ENCODE results near the gene GAK.

DNA sequence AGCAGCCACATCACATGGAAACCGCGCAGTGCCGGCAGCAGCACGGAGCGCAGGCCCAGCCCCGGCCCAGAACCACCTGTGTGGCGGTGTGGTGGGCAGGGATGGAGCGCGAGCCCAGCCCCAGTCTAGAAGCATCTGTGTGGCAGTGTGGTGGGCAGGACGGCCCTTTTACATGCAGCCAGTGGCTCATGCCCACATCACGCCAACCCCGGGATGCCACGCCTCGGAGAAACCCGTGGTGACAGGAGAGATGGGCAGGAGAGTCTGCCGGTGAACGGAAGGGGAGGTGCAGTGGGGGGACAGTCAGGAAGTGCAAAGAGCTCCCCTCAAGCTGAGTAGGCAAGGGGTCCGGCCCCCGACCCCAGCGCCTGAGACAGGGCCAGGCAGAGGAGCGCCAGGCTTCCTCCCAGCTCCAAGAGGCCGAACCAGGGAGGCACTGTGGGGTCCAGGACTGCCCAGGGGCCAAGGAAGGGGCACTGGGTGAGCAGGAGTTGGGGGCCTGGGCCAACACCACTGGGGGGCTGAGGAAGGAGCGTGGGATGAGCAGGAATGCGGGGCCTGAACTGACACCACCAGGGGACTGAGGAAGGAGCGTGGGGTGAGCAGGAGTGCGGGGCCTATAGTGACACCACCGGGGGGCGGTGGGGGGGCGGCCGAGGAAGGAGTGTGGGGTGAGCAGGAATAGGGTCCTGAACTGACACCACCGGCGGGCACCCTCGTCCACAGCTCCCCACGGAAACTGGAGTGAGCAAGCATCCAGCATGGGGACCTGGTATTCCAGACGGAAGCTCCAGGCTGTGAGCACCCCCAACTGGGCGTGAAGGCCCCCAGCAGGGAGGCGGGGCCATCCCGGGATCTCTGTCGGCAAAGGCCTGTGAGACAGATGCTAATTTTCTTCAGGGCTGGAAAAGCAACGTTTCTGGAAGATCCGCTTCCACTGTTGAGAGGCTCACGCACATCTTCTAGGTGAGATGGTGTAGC is 28.8 kb downstream of the GAK start:
- TF ChIP-seq CTCF (IDR thresholded peaks at IDR 0.05; ENCODE audit: insufficient read depth, low read depth, low read length) (no peak), EZH2 (IDR thresholded peaks at IDR 0.05; ENCODE audit: insufficient read depth, low read length) (no peak)

All from astrocyte (in vitro differentiated cells and primary cell).